ENCODE measurements around the gene RHOF. TPM values are rescaled to one million over a fixed set of nuclear protein-coding genes. Genes with fewer than 3 reads are reported as not detected.
A peak's percentile ranks its signal among the peaks of the same experiment; 100 is the strongest.

The RHOF gene
- total and polyA plus RNA-seq, 2 of the 13 experiments (the other 11 are each of a cell fraction or from before 2014, with no cell fraction given), result 14.6 to 32.2 TPM

GRCh38 chr12:121802843-121803698, 9.6 kb upstream of the RHOF start (continued):
- peak; percentile 64; the same call in 1 of the 2 replicates for TF ChIP-seq ARNTL (CRISPR knock-in tag; IDR thresholded peaks at IDR 0.05)
- TF ChIP-seq RFXANK (CRISPR knock-in tag; IDR thresholded peaks at IDR 0.05), result 0 out of 2 replicates have a peak, but pooled peaks have one; percentile 55
- TF ChIP-seq POLR2AphosphoS5 (IDR thresholded peaks at IDR 0.05; ENCODE audit: low read depth, low read length), result peak; percentile 97
- TF ChIP-seq ZFP41 (CRISPR knock-in tag; IDR thresholded peaks at IDR 0.05; ENCODE audit: borderline replicate concordance), result peak; percentile 28; the same call in 1 of the 2 replicates
- peak; percentile 65 for TF ChIP-seq KMT2A (CRISPR knock-in tag; IDR thresholded peaks at IDR 0.05)
- TF ChIP-seq ZNF772 (CRISPR knock-in tag; IDR thresholded peaks at IDR 0.05), result 0 out of 2 replicates have a peak, but pooled peaks have one; percentile 20
- TF ChIP-seq ATF7-NPFF (CRISPR knock-in tag; IDR thresholded peaks at IDR 0.05; ENCODE audit: low read depth), result no peak; the same call in 1 of the 2 replicates
- peak; percentile 69; the same call in 1 of the 2 replicates for TF ChIP-seq AHR (CRISPR knock-in tag; IDR thresholded peaks at IDR 0.05)
- 0 out of 2 replicates have a peak, but pooled peaks have one; percentile 66 for TF ChIP-seq ARID2 (CRISPR knock-in tag; IDR thresholded peaks at IDR 0.05; ENCODE audit: borderline replicate concordance)
- no peak for TF ChIP-seq ZNF790 (CRISPR knock-in tag; IDR thresholded peaks at IDR 0.05; ENCODE audit: borderline replicate concordance)
- no peak for TF ChIP-seq RERE (CRISPR knock-in tag; IDR thresholded peaks at IDR 0.05; ENCODE audit: low read depth)
- no peak for TF ChIP-seq NFE2 (CRISPR knock-in tag; IDR thresholded peaks at IDR 0.05)
- TF ChIP-seq PHB2 (IDR thresholded peaks at IDR 0.05; ENCODE audit: partially characterized antibody), result no peak
- TF ChIP-seq DNMT1 (CRISPR knock-in tag; IDR thresholded peaks at IDR 0.05), result no peak
- peak in 1 of 2 experiments; percentile 40; a peak in 1 of 4 replicates for TF ChIP-seq REST (IDR thresholded peaks at IDR 0.05; ENCODE audit: borderline replicate concordance in 1 of 2, low read depth in 1 of 2, low read length in 2 of 2)
- no peak for TF ChIP-seq WIZ (CRISPR knock-in tag; IDR thresholded peaks at IDR 0.05)
- no peak for TF ChIP-seq ZNF44 (CRISPR knock-in tag; IDR thresholded peaks at IDR 0.05)
- TF ChIP-seq ZNF580 (CRISPR knock-in tag; IDR thresholded peaks at IDR 0.05; ENCODE audit: borderline replicate concordance, low read depth), result peak; percentile 62; the same call in 1 of the 2 replicates
- no peak; the same call in 1 of the 2 replicates for TF ChIP-seq HMG20B (CRISPR knock-in tag; conservative IDR thresholded peaks at IDR 0.05)

Measured in HepG2 (cell line).